Stimulated activated CD4-positive, alpha-beta T cell treated with anti-CD3 and anti-CD28 coated beads, TNF-alpha, amount 100 ng/mL, for 24 hours (primary cell): ENCODE data around the gene GTF2A1L.
"Not testable (repeated sequence)": the region's sequence is repeated elsewhere in the genome, so short reads cannot be mapped to it uniquely, and the experiment has no call there.

Source experiments
- DNase-seq, 3 experiments: peaks; one replicate each; pipeline ENCODE4 v3.0.0-alpha.2; 2020; ENCODE audit warnings: low read depth in 3 of 3

GTF2A1L gene

GRCh38 chr2:48607307-48608014 is 10.2 kb upstream of the GTF2A1L start:
- DNase-seq: no peak

- no peak for DNase-seq
Measured at GRCh38 chr2:48613211-48613610, 4.4 kb upstream of the GTF2A1L start.

- not testable (repeated sequence) for DNase-seq
Measured at GRCh38 chr2:48614581-48614980, 3.1 kb upstream of the GTF2A1L start.

- no peak for DNase-seq
Measured at GRCh38 chr2:48619526-48619925, 1.9 kb downstream of the GTF2A1L start.

- no peak for DNase-seq
Measured at GRCh38 chr2:48620604-48621003, 2.9 kb downstream of the GTF2A1L start.

GRCh38 chr2:48622691-48623090 is 5.0 kb downstream of the GTF2A1L start:
- not testable (repeated sequence) for DNase-seq

- DNase-seq: no peak
Measured at GRCh38 chr2:48624696-48625095, 7.0 kb downstream of the GTF2A1L start.

GRCh38 chr2:48626047-48626446 is 8.4 kb downstream of the GTF2A1L start:
- DNase-seq: no peak

GRCh38 chr2:48633143-48633542 is 15.5 kb downstream of the GTF2A1L start:
- no peak for DNase-seq

GRCh38 chr2:48635786-48636185 is 18.1 kb downstream of the GTF2A1L start:
- DNase-seq: no peak

- DNase-seq: no peak
Measured at GRCh38 chr2:48638261-48638660, 20.6 kb downstream of the GTF2A1L start.

- DNase-seq: no peak
Measured at GRCh38 chr2:48651158-48651790, 33.6 kb downstream of the GTF2A1L start.

- DNase-seq: no peak
Measured at GRCh38 chr2:48668992-48669391, 51.3 kb downstream of the GTF2A1L start.

GRCh38 chr2:48673581-48673980 is 55.9 kb downstream of the GTF2A1L start:
- no peak for DNase-seq

GRCh38 chr2:48674933-48675332 is 57.3 kb downstream of the GTF2A1L start:
- no peak for DNase-seq

GRCh38 chr2:48677450-48677849 is 59.8 kb downstream of the GTF2A1L start:
- DNase-seq: no peak

- DNase-seq: no peak
Measured at GRCh38 chr2:48685126-48685525, 67.5 kb downstream of the GTF2A1L start.

GRCh38 chr2:48691935-48692691 is 74.5 kb downstream of the GTF2A1L start:
- DNase-seq: no peak

GRCh38 chr2:48693066-48693465 is 75.4 kb downstream of the GTF2A1L start:
- DNase-seq: no peak

- DNase-seq: no peak
Measured at GRCh38 chr2:48693645-48694044, 76.0 kb downstream of the GTF2A1L start.

GRCh38 chr2:48694149-48694548 is 76.5 kb downstream of the GTF2A1L start:
- DNase-seq: no peak

- no peak for DNase-seq
Measured at GRCh38 chr2:48695991-48696390, 78.3 kb downstream of the GTF2A1L start.

GRCh38 chr2:48696881-48697280 is 79.2 kb downstream of the GTF2A1L start:
- no peak for DNase-seq
